ENCODE results near the gene NT5DC1.

NT5DC1 gene

GRCh38 chr6:116170358-116171057 lies 69.9 kb downstream of the NT5DC1 start:
- DNase-seq (ENCODE audit: low spot score) = no peak
- in situ Hi-C loops (cut with MboI; ENCODE audit: low pct_unique_long_range_greater_than_20kb, low sequenced_read_pairs, unreplicated experiment) = no loop called here
- TF ChIP-seq CTCF (IDR thresholded peaks at IDR 0.05; ENCODE audit: extremely low read depth, insufficient read depth, missing control alignments) = no peak

- in situ Hi-C loops (cut with MboI; ENCODE audit: low pct_unique_long_range_greater_than_20kb, low sequenced_read_pairs, unreplicated experiment) = no loop called here
- no peak for TF ChIP-seq CTCF (IDR thresholded peaks at IDR 0.05; ENCODE audit: extremely low read depth, insufficient read depth, missing control alignments)
- no peak for DNase-seq (ENCODE audit: low spot score)
These were observed 73.3 kb downstream of the NT5DC1 start for GRCh38 chr6:116173928-116174327.

GRCh38 chr6:116175344-116175743 lies 74.7 kb downstream of the NT5DC1 start:
- in situ Hi-C loops (cut with MboI; ENCODE audit: low pct_unique_long_range_greater_than_20kb, low sequenced_read_pairs, unreplicated experiment) = no loop called here
- DNase-seq (ENCODE audit: low spot score) = no peak
- no peak for TF ChIP-seq CTCF (IDR thresholded peaks at IDR 0.05; ENCODE audit: extremely low read depth, insufficient read depth, missing control alignments)

- no peak for TF ChIP-seq CTCF (IDR thresholded peaks at IDR 0.05; ENCODE audit: extremely low read depth, insufficient read depth, missing control alignments)
- in situ Hi-C loops (cut with MboI; ENCODE audit: low pct_unique_long_range_greater_than_20kb, low sequenced_read_pairs, unreplicated experiment) = no loop called here
- DNase-seq (ENCODE audit: low spot score) = no peak
These were observed 75.9 kb downstream of the NT5DC1 start for GRCh38 chr6:116176596-116176995.

- in situ Hi-C loops (cut with MboI; ENCODE audit: low pct_unique_long_range_greater_than_20kb, low sequenced_read_pairs, unreplicated experiment) = no loop called here
- no peak for DNase-seq (ENCODE audit: low spot score)
- no peak for TF ChIP-seq CTCF (IDR thresholded peaks at IDR 0.05; ENCODE audit: extremely low read depth, insufficient read depth, missing control alignments)
These were observed 79.7 kb downstream of the NT5DC1 start for GRCh38 chr6:116180375-116180774.

GRCh38 chr6:116189472-116189871 lies 88.8 kb downstream of the NT5DC1 start:
- in situ Hi-C loops (cut with MboI; ENCODE audit: low pct_unique_long_range_greater_than_20kb, low sequenced_read_pairs, unreplicated experiment) = no loop called here
- no peak for TF ChIP-seq CTCF (IDR thresholded peaks at IDR 0.05; ENCODE audit: extremely low read depth, insufficient read depth, missing control alignments)
- DNase-seq (ENCODE audit: low spot score) = no peak
